Hepatocyte (in vitro differentiated cells): ENCODE measurements around the gene RAB11FIP5.

Source experiments
- EZH2 ChIP-seq: fragments of 200-600 bp; sonication (generic); IDR thresholded peaks from 2 replicates; pipeline ENCODE4 v1.6.1; 2016; ENCODE audit warnings: antibody characterized with exemption, mild to moderate bottlenecking, borderline replicate concordance
- EZH2phosphoT487 ChIP-seq: fragments of 200-600 bp; sonication (generic); IDR thresholded peaks from one replicate; pipeline ENCODE4 v1.6.1; 2018; ENCODE audit warnings: antibody characterized with exemption, mild to moderate bottlenecking, low read depth, moderate library complexity; ENCODE audit not compliant: unreplicated experiment, severe bottlenecking
- TF ChIP-seq, protein P1 (sequence below): fragments of 200-600 bp; sonication (generic); IDR thresholded peaks from 2 replicates; pipeline ENCODE4 v1.5.1; 2016; ENCODE audit warnings: antibody characterized with exemption, mild to moderate bottlenecking; ENCODE audit not compliant: poor library complexity

- TF ChIP-seq EZH2phosphoT487 (no peak), EZH2 (no peak)
- TF ChIP-seq, protein P1, sequence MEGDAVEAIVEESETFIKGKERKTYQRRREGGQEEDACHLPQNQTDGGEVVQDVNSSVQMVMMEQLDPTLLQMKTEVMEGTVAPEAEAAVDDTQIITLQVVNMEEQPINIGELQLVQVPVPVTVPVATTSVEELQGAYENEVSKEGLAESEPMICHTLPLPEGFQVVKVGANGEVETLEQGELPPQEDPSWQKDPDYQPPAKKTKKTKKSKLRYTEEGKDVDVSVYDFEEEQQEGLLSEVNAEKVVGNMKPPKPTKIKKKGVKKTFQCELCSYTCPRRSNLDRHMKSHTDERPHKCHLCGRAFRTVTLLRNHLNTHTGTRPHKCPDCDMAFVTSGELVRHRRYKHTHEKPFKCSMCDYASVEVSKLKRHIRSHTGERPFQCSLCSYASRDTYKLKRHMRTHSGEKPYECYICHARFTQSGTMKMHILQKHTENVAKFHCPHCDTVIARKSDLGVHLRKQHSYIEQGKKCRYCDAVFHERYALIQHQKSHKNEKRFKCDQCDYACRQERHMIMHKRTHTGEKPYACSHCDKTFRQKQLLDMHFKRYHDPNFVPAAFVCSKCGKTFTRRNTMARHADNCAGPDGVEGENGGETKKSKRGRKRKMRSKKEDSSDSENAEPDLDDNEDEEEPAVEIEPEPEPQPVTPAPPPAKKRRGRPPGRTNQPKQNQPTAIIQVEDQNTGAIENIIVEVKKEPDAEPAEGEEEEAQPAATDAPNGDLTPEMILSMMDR = no peak
These were observed 76.0 kb downstream of the RAB11FIP5 start for GRCh38 chr2:73036766-73037165.
